Small intestine (tissue), 7 donors: ENCODE data around the gene LMTK3. TPM values are rescaled to one million over a fixed set of nuclear protein-coding genes. Genes with fewer than 3 reads are reported as not detected.
A peak's percentile ranks its signal among the peaks of the same experiment; 100 is the strongest.

Experiments
- DNase-seq, 2 donors: peaks; one replicate each; pipeline versions ENCODE4 v3.0.0 to v3.0.0-alpha.2; 2013
- FAIRE-seq: peaks from 2 replicates; lab custom pipeline; 2012; peaks lifted over from hg19 to GRCh38; lab: Jason Lieb, UNC
- H3K27ac ChIP-seq, 3 donors: one replicate each; pipeline ENCODE4 v1.5.1; 2013; ENCODE audit warnings: low read length in 2 of 3, mild to moderate bottlenecking in 2 of 3, control low read depth in 1 of 3, inconsistent platforms in 1 of 3, low read depth in 1 of 3, moderate library complexity in 1 of 3
- H3K27me3 ChIP-seq, 3 donors: one replicate each; pipeline ENCODE4 v1.6.1; 2013; ENCODE audit warnings: low read length in 3 of 3, inconsistent platforms in 1 of 3; ENCODE audit not compliant: control insufficient read depth in 3 of 3, insufficient read depth in 3 of 3
- H3K36me3 ChIP-seq, 3 donors: one replicate each; pipeline ENCODE4 v1.6.1; 2013; ENCODE audit warnings: low read length in 3 of 3, inconsistent platforms in 1 of 3, low read depth in 1 of 3, mild to moderate bottlenecking in 1 of 3, moderate library complexity in 1 of 3; ENCODE audit not compliant: control insufficient read depth in 3 of 3, insufficient read depth in 2 of 3
- H3K4me1 ChIP-seq, 3 donors: one replicate each; pipeline ENCODE4 v1.6.1; 2013; ENCODE audit warnings: low read length in 2 of 3, inconsistent platforms in 1 of 3, low read depth in 1 of 3, mild to moderate bottlenecking in 1 of 3, moderate library complexity in 1 of 3; ENCODE audit not compliant: control insufficient read depth in 3 of 3, insufficient read depth in 2 of 3
- H3K4me3 ChIP-seq, 3 donors: one replicate each; pipeline ENCODE4 v1.5.1; 2013; ENCODE audit warnings: low read length in 3 of 3, control low read depth in 1 of 3, inconsistent platforms in 1 of 3, low read depth in 1 of 3, mild to moderate bottlenecking in 1 of 3, moderate library complexity in 1 of 3
- H3K9me3 ChIP-seq, 2 donors: one replicate each; pipeline ENCODE4 v1.6.1; 2013; ENCODE audit warnings: low read depth in 1 of 2, low read length in 1 of 2; ENCODE audit not compliant: control insufficient read depth in 2 of 2, insufficient read depth in 1 of 2
- WGBS, 3 donors: extraction: QIAGEN DNeasy Blood & Tissue Kit; methylation state at CpG; one replicate each; pipeline ENCODE4 v1.1.7; 2013; 5-methylcytosine and 5-hydroxymethylcytosine counted together
- polyA plus RNA-seq, 4 donors: library from polyadenylated mRNA; stranded (reverse) in 3 of 4; unstranded in 1 of 4; fragments of 200-250 nt in 3 of 4; fragments of 120-200 nt in 1 of 4; gene quantifications; one replicate each; pipeline versions ENCODE4 v1.2.1 to v1.2.3, GENCODE V29; 2013
- donor health status: healthy with polysubstance abuse.
- donor health status: control.
- donor health status: control.
- donor health status: Bipolar disorder and iron deficiency.
- donor health status: healthy.

The LMTK3 gene
- polyA plus RNA-seq, 4 donors = 3.6 to 7.6 (median 7.1) TPM

DNA sequence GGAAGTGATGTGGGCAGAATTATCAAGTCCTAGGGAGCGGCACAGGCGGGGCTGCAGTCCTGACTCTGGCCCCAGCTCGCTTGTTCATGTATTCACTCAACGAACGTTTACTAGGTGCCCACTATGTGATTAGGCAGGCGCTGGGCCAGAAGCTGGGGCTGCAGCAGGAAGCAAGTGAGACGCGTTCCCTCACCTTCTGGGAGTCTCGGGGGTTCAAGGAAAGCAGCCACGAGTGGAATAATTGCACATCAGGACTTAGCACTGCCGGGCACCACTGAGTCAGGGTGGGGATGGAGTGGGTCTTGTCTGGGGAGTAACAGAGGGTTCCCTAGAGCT, 2.5 kb upstream of the LMTK3 start:
- FAIRE-seq = no peak
- no peak for DNase-seq

DNA sequence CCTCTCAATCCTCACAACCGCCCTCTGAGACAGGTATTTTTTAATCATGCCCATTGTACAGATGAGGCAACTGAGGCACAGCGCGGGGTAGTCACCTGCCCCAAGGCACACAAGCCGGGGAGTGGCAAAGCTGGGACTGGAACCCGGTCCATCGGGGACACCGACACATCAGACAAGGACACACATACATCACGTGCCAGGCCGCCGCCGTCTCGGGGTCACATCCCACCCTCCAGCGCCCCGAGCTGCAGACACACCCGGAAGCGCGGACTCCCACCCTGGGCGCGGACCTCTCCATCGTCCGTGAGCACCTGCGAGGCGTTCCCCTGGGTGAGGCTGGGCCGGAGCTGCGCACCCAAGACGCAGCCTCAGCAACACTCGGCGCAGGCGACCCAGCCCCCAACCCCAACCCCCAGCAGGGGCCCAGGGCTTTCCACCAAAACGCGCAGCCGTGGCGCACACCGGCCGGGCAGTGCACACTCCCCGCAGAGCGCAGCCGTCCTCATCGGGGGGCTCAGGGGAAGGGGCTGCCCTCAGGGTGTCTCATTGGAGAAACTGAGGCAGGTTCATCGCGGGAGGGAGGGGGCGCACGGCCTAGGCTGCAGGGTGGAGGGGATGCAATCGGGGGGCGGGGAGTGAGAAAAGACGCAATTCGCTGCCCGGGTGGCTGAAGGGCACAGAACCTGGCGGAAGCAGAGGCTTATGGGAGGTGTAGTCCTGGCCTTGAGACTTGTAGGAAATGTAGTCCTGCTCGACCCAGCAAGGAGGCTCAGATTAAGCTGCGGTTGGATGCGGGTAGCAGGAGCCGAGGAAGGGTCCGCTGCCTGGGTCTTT, 1.9 kb upstream of the LMTK3 start:
- WGBS, 3 donors = 0 to 2% (median 1%) methylated on average over 48 to 54 of the region's 54 CpGs
- H3K36me3 ChIP-seq = no peaks in the 10 kb centered on the region
- DNase-seq (peak; percentile 80 to 82), FAIRE-seq (no peak)
- peak overlapping the region; percentile 52 to 62 (median 54) for H3K4me3 ChIP-seq
- H3K9me3 ChIP-seq = peaks cover 0 to 5% of the 10 kb centered on the region in 2 donors
- H3K27ac ChIP-seq = peak overlapping the region in 1 of 3 donors; percentile 27
- H3K4me1 ChIP-seq = peaks cover 0 to 9% (median 0%) of the 10 kb centered on the region in 3 donors
- peaks cover 0 to 44% (median 13%) of the 10 kb centered on the region in 3 donors for H3K27me3 ChIP-seq

More for the DNA sequence above, 2.5 kb upstream of the LMTK3 start:
- 35 to 43% (median 38%) methylated on average over 11 of the region's 11 CpGs for WGBS, 3 donors
- no peaks in the 10 kb centered on the region for H3K36me3 ChIP-seq
- H3K4me1 ChIP-seq = peaks cover 0 to 9% (median 0%) of the 10 kb centered on the region in 3 donors
- peaks cover 0 to 44% (median 13%) of the 10 kb centered on the region in 3 donors for H3K27me3 ChIP-seq
- H3K27ac ChIP-seq = no peak overlapping the region
- no peak overlapping the region for H3K4me3 ChIP-seq
- H3K9me3 ChIP-seq = peaks cover 0 to 5% of the 10 kb centered on the region in 2 donors

DNA sequence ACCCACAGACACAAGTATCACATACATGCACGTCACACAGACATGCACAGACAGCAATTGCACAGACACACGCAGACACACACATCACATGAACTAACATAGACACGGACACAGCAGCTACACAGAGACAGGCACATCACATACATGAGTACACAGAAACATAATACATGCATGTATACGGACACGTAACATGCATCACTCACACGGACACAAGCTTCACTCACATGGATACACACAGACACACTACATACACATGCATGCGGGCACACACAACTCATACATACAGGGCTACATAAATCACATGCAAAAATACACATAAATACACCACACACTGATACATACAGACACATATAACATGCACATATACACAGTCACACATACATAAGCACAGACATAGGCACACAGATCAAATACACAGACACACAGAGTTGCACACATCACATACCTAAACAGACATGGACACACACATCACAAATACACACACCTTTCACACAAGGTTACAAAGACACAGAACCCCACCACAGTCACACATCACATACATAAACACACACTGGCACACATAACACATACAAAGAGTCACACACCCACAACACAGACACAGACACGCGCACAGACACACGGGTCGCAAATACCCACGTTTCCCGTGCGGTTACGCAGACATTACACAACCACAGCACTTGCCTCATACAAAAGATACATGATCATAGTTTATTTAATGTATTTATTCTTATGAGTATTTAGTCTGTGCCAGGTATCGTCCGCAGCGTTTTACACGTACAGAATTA, 1.1 kb upstream of the LMTK3 start:
- Histone ChIP-seq H3K36me3 (no peaks in the 10 kb centered on the region), H3K4me1 (peaks cover 0 to 9% (median 0%) of the 10 kb centered on the region in 3 donors), H3K27ac (no peak overlapping the region), H3K27me3 (peaks cover 0 to 44% (median 13%) of the 10 kb centered on the region in 3 donors), H3K4me3 (peak overlapping the region in 1 of 3 donors; percentile 52), H3K9me3 (peaks cover 0 to 5% of the 10 kb centered on the region in 2 donors)
- FAIRE-seq (no peak), DNase-seq (no peak)
- WGBS, 3 donors = 27 to 35% (median 27%) methylated on average over 19 of the region's 19 CpGs

DNA sequence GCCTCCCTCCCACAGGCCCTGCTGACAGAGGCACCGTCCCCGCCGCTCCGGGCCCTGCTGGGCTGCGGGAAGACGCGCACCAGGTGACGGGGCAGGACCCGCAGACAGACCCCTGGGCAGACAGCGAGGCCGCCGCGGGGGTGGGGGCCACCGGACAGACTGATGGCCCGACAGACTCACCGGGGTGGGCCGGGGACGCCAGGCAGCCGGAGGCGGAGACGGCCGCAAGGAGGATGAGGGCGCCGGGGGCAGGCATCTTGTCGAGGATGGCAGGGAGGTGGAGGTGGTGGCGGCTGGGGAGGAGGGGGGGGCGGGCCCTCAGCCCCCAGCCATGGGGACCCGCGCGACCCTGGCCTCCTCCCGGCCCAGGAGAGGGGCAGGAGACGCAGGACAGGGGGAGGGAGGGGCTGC, 309 bp downstream of the LMTK3 start:
- peaks cover 0 to 44% (median 13%) of the 10 kb centered on the region in 3 donors for H3K27me3 ChIP-seq
- H3K4me3 ChIP-seq = peak overlapping the region in 1 of 3 donors; percentile 26
- H3K27ac ChIP-seq = no peak overlapping the region
- WGBS, 3 donors = 2 to 4% (median 2%) methylated on average over 17 to 32 of the region's 32 CpGs
- FAIRE-seq (no peak), DNase-seq (no peak)
- H3K36me3 ChIP-seq = peaks cover 0 to 1% (median 0%) of the 10 kb centered on the region in 3 donors
- peaks cover 0 to 5% of the 10 kb centered on the region in 2 donors for H3K9me3 ChIP-seq
- H3K4me1 ChIP-seq = peaks cover 0 to 9% (median 0%) of the 10 kb centered on the region in 3 donors

DNA sequence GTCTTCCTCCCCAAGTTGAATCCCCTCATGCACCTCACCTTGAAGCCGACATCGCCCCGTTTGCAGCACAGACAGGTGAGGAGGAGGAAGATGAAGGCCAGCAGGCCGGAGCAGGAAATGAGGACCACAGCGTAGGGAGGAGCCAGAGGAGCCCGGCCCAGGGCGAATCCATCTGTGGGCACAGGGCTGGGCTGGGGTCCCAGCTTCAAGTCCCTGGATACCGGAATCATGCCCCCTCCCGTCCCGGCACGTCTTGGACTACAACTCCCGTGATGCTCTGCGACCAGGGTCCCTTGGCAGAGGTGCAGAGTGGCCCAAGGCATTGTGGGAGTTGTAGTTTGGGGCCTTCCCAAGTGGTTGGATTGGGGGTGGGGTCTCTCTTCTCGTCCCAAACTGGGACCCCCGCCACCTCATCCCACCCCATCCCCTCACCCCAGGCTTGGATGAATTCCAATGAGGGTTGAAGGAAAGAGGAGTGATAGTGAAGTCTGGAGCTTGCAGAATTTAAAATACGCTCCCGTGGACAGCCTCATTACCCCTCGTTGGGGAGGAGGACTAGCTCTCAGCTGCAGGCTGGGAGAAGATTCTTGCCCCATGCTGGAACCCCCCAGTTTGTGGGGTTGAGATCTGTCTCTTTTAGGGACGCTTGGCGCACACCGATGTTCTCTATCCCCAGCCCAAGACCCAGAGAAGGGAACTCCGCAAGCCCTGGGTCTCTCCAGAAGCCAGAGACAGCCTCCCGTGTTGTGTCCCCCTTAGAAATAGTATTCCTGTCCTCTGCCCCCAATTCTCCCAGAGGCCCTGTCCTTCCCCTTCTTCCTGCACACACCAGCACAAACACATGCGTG, 990 bp downstream of the LMTK3 start:
- Histone ChIP-seq H3K27me3 (peaks cover 0 to 44% (median 13%) of the 10 kb centered on the region in 3 donors), H3K4me3 (peak overlapping the region in 1 of 3 donors; percentile 17), H3K36me3 (peaks cover 0 to 2% (median 0%) of the 10 kb centered on the region in 3 donors), H3K27ac (no peak overlapping the region), H3K4me1 (peaks cover 0 to 9% (median 0%) of the 10 kb centered on the region in 3 donors), H3K9me3 (peaks cover 0 to 5% of the 10 kb centered on the region in 2 donors)
- FAIRE-seq (no peak), DNase-seq (peak in 1 of 2 donors; percentile 55)
- 10 to 17% (median 14%) methylated on average over 24 of the region's 24 CpGs for WGBS, 3 donors

- peaks cover 0 to 44% (median 13%) of the 10 kb centered on the region in 3 donors for H3K27me3 ChIP-seq
- H3K9me3 ChIP-seq = peaks cover 0 to 5% of the 10 kb centered on the region in 2 donors
- H3K27ac ChIP-seq = no peak overlapping the region
- peaks cover 0 to 2% (median 0%) of the 10 kb centered on the region in 3 donors for H3K36me3 ChIP-seq
- FAIRE-seq = no peak
- no peak for DNase-seq
- WGBS, 3 donors = 75 to 81% (median 79%) methylated on average over 10 to 12 of the region's 12 CpGs
- no peak overlapping the region for H3K4me3 ChIP-seq
- H3K4me1 ChIP-seq = peaks cover 0 to 9% (median 0%) of the 10 kb centered on the region in 3 donors
Observed at GRCh38 chr19:48509467-48510194, 2.0 kb downstream of the LMTK3 start.

DNA sequence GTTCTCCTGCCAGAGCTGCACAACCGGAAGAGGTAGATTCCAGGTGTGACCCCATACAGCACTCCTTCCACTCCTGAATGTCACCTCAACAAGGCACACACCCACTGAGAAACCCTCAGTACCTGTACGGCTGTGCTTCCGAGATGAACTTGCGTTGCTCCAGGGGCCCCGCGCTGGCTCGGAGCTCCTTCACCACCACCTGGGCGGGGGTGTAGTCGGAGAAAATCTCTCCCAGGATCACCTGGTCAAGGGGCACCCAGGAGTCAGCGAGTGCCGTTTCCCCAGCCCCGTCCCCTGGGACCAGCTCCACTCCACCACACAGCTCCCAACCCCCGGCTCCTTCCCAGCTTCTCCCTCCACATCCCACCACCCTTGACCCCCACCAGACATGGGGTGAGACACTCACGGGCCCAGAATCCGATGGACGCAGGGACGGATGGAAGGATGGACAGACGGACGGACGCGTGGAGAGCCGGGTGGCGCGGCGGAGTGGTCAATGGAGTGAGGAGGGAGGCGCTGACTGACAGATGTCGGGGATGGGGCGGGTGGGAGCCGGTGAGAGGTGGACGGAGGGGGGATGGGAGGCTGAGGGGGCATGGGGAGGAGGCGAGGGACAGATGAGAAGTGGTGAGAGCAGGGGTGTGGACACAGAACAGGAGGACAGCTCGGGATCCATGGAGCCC, 2.8 kb downstream of the LMTK3 start:
- Histone ChIP-seq H3K27ac (no peak overlapping the region), H3K4me3 (no peak overlapping the region), H3K27me3 (peaks cover 0 to 44% (median 13%) of the 10 kb centered on the region in 3 donors), H3K9me3 (peaks cover 0 to 5% of the 10 kb centered on the region in 2 donors), H3K36me3 (peaks cover 0 to 2% (median 0%) of the 10 kb centered on the region in 3 donors), H3K4me1 (peaks cover 0 to 6% (median 0%) of the 10 kb centered on the region in 3 donors)
- no peak for DNase-seq
- WGBS, 3 donors = 60 to 82% (median 79%) methylated on average over 29 to 32 of the region's 32 CpGs
- no peak for FAIRE-seq
